DMS 273 (cell line): ENCODE results near the gene CAMKMT.
"Not testable (repeated sequence)": the region's sequence is repeated elsewhere in the genome, so short reads cannot be mapped to it uniquely, and the experiment has no call there.

Experiments used
- DNase-seq: peaks from one replicate; lab custom pipeline; 2025; ENCODE audit not compliant: unreplicated experiment; lab: John Stamatoyannopoulos, UW

The CAMKMT gene

GRCh38 chr2:44496130-44496529 is 134.4 kb downstream of the CAMKMT start:
- no peak for DNase-seq

- DNase-seq = no peak
Observed at GRCh38 chr2:44498551-44498950, 136.8 kb downstream of the CAMKMT start.

DNA sequence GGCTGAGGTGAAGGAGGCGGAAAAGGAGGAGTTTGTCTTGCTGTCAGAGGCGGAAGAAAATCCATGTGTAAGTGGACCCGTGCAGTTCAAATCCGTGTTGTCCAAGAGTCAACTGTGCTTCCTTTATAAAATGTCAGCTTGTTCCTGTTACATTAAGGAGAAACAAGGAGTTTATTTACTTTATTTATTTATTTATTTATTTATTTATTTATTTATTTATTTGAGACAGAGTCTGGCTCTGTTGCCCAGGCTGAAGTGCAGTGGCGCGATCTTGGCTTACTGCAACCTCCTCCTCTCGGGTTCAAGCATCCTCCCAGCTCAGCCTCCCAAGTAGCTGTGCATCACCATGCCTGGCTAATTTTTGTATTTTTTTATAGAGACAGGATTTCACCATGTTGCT is 143.9 kb downstream of the CAMKMT start:
- DNase-seq = not testable (repeated sequence)

- DNase-seq = no peak
Observed at GRCh38 chr2:44510246-44510645, 148.5 kb downstream of the CAMKMT start.

- DNase-seq = no peak
Observed at GRCh38 chr2:44515416-44515815, 153.7 kb downstream of the CAMKMT start.

- no peak for DNase-seq
Observed at GRCh38 chr2:44519026-44519425, 157.3 kb downstream of the CAMKMT start.

DNA sequence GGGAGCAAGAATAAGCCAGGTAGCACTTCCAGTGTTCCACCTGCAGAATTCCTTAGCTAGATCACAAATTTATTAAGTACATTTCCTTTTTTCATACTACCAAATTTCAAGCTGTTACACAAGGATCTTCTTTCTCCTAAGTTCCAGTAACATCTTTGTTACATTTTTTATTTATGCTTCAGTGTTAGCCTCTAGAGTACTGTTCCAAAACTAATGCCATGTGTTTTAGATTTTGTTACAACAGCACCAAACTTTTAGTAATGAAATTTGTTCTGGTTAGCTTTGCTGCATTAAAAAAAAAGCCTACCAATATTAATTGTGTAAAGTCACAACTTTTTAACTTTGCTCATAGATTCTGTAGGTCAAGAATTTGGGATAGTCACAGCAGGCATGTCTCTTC is 161.1 kb downstream of the CAMKMT start:
- DNase-seq = no peak

DNA sequence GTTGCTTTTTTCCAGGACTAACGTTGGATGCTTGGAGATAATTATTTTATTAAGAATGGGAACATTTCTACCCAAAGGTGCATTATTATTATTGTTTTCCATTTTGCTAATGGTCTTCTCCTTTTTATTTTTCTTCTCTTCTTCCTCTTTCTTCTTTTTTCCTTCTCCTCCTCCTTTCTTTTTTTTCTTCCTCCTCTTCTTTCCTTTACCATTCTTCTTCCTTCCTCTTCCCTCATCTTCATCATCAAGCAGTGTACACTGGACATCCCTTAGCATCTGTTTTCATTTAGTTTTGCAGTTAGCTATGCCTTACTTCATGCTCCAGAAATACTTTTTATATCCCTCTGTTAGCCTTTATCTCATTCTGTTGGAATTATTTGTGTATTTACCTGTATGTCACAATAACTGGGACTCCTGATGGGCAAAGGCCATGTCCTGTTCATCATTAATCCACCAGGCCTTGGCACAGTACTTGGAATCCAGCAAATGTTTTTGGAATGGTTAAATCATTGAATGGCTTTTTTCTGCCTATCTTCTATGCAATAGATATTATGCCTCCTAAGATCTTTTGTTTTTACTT is 162.7 kb downstream of the CAMKMT start:
- no peak for DNase-seq

DNA sequence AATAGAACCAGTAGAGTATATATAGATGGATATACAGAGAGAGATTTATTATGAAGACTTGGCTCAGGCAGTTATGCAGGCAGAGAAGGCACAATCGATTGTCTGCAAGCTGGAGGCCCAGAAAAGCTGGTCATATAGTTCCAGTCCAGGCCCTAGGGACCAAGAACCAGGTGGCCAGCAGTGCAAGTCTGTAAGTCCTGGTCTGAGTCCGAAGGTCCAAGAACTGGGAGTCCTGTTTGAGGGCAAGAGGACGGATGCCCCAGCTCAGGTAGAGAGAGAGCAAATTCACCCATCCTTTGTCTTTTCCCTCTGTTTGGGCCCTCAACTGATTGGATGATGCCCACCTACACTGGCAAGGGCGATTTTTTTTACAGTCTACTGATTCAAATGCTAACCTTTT is 164.6 kb downstream of the CAMKMT start:
- no peak for DNase-seq

DNA sequence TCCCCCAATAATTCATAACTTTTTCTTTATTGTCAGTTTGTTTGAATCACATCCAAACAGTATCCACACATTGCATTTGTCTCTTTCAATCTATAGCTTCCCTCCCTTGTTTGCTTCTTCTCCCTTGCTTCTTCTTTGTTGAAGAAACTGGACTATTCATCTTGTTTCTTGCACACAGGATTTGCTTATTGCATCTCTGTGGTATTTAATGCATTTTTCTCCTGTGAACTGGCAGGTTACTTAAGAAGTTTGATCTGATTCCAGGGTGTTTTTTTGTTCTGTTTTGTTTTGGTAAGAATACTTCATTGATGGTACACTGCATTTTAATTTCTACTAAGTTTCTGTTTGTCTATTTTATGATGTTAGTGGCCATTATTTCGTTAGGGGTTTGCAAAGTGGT is 166.8 kb downstream of the CAMKMT start:
- DNase-seq = no peak

DNA sequence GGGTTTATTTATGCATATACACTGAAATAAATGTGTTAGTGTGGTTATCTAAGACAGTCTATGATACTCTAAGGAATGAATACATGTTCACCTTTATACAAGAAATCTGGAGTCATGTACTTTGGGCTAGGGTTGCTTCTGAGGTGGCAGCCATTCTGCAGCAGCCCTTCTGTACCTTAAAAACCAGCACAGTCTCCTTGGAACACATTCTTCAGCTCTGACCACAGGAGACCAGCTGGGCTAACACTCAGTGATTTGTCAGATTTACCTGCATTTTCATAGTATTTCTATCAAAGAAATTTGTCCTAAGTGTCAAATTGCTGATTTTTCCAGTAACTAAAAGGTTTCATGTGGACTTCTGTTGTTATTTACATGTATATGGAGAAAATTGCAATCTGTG is 167.7 kb downstream of the CAMKMT start:
- DNase-seq = no peak

- DNase-seq = no peak
Observed at GRCh38 chr2:44531289-44531688, 169.5 kb downstream of the CAMKMT start.

GRCh38 chr2:44532031-44532430 is 170.3 kb downstream of the CAMKMT start:
- no peak for DNase-seq

GRCh38 chr2:44533508-44533907 is 171.8 kb downstream of the CAMKMT start:
- DNase-seq = no peak

- no peak for DNase-seq
Observed at GRCh38 chr2:44535376-44535775, 173.6 kb downstream of the CAMKMT start.

GRCh38 chr2:44537264-44537663 is 175.5 kb downstream of the CAMKMT start:
- no peak for DNase-seq

DNA sequence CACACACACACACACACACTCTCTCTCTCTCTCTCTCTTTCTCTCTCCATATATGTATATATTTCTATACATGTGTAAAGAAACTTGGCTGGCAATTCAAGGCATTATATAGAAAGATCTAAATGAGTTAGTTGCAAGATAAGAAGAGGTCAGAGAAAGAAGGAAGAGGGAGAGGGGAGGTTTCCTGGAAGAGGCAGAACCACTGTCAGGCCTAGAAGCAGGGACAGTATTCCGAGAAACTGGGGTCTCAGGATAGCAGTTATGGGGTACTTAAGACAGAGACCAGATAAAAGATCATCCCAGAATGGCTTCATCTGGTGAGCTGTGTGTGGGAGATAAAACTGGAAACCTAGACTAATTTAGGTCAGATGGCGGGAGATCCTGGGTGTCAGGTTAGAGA is 180.8 kb downstream of the CAMKMT start:
- no peak for DNase-seq

GRCh38 chr2:44543773-44544725 is 182.3 kb downstream of the CAMKMT start:
- peak; percentile 20 for DNase-seq

- no peak for DNase-seq
Observed at GRCh38 chr2:44545005-44545404, 183.3 kb downstream of the CAMKMT start.

GRCh38 chr2:44546459-44547127 is 184.8 kb downstream of the CAMKMT start:
- no peak for DNase-seq

- peak; percentile 8 for DNase-seq
Observed at GRCh38 chr2:44547718-44548117, 186.0 kb downstream of the CAMKMT start.
